GM10847 (cell line): ENCODE data around the gene PTPRK.

Source experiments
- POLR2A ChIP-seq: IDR thresholded peaks from 2 replicates; pipeline ENCODE4 v1.6.1; 2011; ENCODE audit not compliant: insufficient read length; ENCODE audit errors: extremely low read depth

Gene PTPRK

GRCh38 chr6:128005009-128005408, 515.4 kb downstream of the PTPRK start:
- no peak for TF ChIP-seq POLR2A

- TF ChIP-seq POLR2A: no peak
These were observed 520.0 kb downstream of the PTPRK start for GRCh38 chr6:128000363-128000762.

GRCh38 chr6:127998985-127999384, 521.4 kb downstream of the PTPRK start:
- no peak for TF ChIP-seq POLR2A

DNA sequence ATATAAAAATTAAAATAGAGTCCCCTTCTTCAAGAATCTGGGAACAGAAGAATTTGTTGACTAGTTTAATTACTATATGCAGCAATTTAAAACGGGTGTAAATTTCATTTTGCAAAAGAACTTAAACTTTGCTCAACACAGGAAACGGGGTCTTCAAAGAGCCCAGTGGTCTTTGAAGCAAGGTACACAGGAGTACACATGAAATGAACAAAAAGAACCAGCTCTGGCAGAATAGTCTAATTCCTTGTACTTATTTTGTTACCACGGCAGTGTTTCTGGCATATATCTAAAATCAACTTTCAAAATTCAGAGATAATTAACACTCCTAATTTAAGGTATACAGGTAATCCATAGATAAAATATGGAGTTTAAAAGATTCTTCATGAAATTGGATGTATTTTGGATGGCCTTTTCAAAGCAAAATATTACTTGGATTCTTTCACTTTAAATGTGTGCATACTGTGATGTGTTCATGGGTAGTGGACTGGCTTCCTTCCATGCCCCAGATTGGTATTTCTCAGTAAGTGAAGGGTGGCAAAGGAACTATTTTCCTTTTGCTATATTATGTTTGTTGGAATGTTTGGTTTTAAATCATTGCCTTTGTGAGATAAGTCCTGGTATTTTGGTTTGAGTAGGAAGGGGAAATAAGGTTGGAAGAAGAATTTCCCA, 522.8 kb downstream of the PTPRK start:
- TF ChIP-seq POLR2A: no peak

DNA sequence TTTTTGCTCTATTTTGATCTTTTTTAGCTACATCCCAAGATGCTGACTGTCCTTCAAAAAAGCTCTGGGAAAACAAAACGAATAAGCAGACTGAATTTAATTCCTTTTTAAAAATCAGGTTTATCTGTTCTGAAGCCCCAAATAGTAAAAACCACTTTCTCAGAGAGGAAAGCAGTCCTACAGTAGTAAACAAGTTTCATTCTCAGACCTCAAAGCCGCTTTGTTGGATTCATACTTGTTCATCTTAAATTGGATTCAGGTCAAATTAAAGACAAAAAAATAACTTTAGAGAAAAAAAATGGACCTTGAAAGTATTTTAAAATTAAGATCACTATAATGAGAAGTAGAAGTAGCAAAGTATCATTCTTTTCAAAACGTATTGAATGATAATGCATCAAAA, 523.5 kb downstream of the PTPRK start:
- TF ChIP-seq POLR2A: no peak

DNA sequence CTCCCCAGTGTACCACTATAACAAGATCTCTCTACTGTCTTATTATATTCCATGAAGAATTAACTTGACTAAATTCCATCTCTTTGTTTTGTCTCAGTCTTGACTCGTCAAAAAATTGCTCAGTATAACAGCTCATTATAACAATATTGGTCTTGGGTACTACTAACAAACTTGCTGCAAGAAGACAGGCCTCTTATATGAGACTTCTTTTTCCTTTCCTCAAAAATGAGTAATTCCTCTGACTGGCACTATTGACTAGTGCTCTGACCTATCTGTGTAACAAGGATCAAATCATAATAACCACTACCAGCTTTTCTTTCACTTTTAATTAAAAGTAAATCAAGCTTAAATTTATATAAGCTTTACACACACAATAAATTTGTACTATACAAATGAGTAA, 528.3 kb downstream of the PTPRK start:
- TF ChIP-seq POLR2A: no peak

- TF ChIP-seq POLR2A: no peak
These were observed 530.3 kb downstream of the PTPRK start for GRCh38 chr6:127990074-127990473.

- TF ChIP-seq POLR2A: no peak
These were observed 539.4 kb downstream of the PTPRK start for GRCh38 chr6:127980996-127981395.

DNA sequence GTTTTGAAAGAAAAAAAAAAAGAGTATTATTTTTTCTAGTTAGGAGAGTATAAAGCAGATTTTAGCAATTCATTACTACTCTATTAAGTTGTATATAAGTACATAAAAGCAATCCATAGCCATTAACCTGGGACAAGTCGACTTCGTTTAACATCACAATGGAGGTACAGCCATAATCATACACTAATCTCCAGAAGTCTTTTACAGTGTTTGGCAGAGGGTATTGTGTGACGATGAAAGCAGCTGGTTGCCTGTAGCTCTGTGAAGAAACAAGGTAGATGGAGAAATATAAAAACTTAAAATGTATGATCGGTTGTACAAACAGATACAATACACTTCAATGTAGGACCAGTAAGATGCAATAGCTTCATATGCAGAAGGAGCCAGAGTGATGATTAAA, 543.6 kb downstream of the PTPRK start:
- TF ChIP-seq POLR2A: no peak

DNA sequence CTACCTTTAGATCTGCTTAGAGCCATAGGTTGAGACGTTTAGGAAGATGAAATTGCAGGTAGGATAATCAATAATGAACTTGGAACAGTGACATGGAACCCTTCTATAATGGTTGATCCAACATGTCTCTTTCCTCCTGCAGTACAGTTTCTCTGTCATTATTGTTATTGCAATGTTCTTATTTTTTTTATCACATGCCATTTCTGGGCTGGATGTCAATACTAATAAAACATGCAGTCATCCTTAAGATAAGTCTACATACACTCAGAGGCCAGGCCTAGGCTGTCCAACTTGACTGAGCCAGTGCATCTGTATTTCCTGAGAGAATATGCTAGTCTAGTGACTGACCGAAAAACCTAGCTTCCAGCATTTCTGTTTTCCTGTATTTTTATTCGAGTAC, 544.3 kb downstream of the PTPRK start:
- TF ChIP-seq POLR2A: no peak

GRCh38 chr6:127972815-127973214, 547.6 kb downstream of the PTPRK start:
- no peak for TF ChIP-seq POLR2A

DNA sequence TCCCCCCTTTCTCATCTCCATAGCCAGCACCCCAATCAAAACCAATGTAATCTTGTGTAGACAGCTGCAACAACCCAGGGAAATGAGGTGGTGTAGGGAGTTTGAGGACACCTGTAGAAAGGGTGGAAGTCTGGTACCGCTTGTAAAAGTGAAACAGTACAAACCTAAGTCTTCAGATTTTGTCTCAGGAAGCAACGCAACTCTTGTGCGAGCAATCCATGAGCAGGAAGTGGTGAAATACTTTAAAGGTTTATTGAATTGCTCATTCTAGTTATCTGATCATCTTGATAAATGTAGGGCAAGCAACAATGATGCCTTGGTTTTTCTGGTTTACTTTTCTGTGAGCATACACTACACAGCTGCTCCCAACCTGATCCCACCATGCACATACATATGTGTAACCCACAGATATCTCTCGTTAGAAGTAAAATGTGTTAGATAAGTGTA, 548.4 kb downstream of the PTPRK start:
- no peak for TF ChIP-seq POLR2A

DNA sequence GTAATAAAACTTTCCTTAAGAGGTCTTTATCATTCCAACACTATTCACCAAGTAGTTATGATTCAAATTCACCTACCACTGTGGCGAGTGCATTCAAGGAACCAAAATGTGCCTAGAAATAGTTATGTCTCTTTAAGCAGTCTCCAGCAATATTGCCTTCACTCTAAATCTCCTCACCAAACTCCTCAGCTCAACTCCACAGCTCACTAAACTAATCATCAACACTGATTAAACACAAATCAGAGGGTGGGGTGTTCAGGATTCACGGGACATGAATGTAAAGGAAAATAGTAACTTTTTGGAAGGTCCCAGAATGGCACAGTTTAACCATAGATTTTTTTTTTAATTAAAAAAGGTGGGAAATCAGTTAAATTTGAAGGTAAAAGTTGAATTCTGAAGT, 549.0 kb downstream of the PTPRK start:
- TF ChIP-seq POLR2A: no peak

GRCh38 chr6:127969701-127970100, 550.7 kb downstream of the PTPRK start:
- no peak for TF ChIP-seq POLR2A

DNA sequence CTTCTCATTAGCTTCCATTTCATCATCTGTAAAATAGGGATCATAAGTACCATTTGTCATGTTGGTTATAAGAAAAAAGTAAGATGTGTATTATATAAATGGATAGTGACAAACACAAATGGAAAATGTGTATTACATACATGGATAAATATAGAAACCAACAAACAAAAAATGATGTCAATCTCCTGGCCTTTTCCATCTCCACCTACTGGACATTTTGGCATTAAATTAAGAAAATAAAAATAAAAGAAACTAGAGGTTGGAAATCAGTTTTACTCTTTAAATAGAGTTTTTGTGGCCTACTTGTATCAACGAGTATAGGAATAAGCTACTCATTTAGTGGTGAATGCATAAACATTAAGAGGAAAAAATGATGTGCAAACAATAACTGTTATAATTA, 552.0 kb downstream of the PTPRK start:
- no peak for TF ChIP-seq POLR2A

DNA sequence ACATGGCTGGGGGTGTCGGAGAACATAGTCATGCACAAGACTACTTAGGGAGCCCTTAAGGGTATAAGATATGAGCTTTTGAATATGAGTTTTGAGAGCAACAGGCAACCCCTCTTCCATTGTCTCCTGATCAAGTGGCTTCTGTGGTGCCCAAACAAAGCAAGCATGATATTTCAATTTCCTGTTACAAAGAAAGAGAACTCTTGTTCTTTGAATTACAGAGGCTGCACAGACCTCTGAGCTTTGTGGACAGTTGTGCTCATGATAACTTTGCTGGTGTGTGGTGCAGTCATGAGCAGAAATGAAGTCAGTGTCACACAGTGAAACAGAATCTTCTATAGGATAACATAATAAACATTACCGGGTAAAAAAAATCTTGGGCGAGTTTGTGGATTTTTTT, 552.7 kb downstream of the PTPRK start:
- TF ChIP-seq POLR2A: no peak

DNA sequence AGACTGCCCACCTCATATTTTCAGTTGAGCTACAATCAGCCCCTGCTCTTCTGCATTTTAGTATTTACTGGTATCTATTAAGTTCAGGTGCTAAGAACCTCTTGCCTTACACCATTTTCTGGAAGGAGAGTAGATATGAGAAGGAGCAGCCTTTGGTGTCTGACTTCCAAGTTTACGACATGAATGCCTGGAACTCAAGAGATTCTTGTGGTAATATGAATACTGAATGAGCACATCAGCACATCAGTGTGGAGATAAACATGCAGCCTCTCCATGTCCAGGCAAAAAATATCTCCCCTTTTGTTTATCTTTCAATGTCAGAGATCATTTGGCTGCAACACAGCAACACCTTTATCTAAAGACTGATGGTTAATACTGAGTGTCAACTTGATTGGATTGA, 553.8 kb downstream of the PTPRK start:
- no peak for TF ChIP-seq POLR2A
